HepG2 (cell line): ENCODE results near the gene ZNF416. TPM values are rescaled to one million over a fixed set of nuclear protein-coding genes. Genes with fewer than 3 reads are reported as not detected.

ENCODE experiments used
- CEBPG ChIP-seq: IDR thresholded peaks from 2 replicates; pipeline ENCODE4 v1.6.1; 2016
- PAX8 ChIP-seq: sonication (generic); formaldehyde crosslinking; IDR thresholded peaks from 2 replicates; pipeline ENCODE4 v1.8.0; 2022; ENCODE audit warnings: mild to moderate bottlenecking, missing genetic modification reagents, borderline replicate concordance
- RBAK ChIP-seq: sonication (generic); formaldehyde crosslinking; IDR thresholded peaks from 2 replicates; pipeline ENCODE4 v1.5.1; 2020; ENCODE audit warnings: mild to moderate bottlenecking, missing genetic modification reagents
- SALL2 ChIP-seq: sonication (generic); formaldehyde crosslinking; IDR thresholded peaks from 2 replicates; pipeline ENCODE4 v1.8.1; 2023; ENCODE audit warnings: mild to moderate bottlenecking, missing genetic modification reagents, inconsistent platforms
- SMYD3 ChIP-seq: sonication (generic); formaldehyde crosslinking; IDR thresholded peaks from 2 replicates; pipeline ENCODE4 v1.8.1; 2023; ENCODE audit warnings: mild to moderate bottlenecking, missing genetic modification reagents
- SNAI1 ChIP-seq: sonication (generic); formaldehyde crosslinking; IDR thresholded peaks from 2 replicates; pipeline ENCODE4 v1.5.0; 2020; ENCODE audit warnings: mild to moderate bottlenecking, missing genetic modification reagents, borderline replicate concordance
- SRF ChIP-seq: IDR thresholded peaks from 2 replicates; pipeline ENCODE4 v1.6.1; 2011; ENCODE audit warnings: mild to moderate bottlenecking, low read depth, low read length, moderate library complexity
- TCF7 ChIP-seq: sonication (generic); IDR thresholded peaks from 2 replicates; pipeline ENCODE4 v1.6.1; 2016; ENCODE audit warnings: antibody characterized with exemption, low read depth
- THRA ChIP-seq: sonication (generic); formaldehyde crosslinking; IDR thresholded peaks from 2 replicates; pipeline ENCODE4 v1.4.0; 2020; ENCODE audit warnings: missing genetic modification reagents, borderline replicate concordance
- ZFYVE20 ChIP-seq: sonication (generic); formaldehyde crosslinking; IDR thresholded peaks from 2 replicates; pipeline ENCODE4 v1.8.0; 2023; ENCODE audit warnings: low read depth, mild to moderate bottlenecking, moderate library complexity, missing genetic modification reagents, borderline replicate concordance
- ZMYM4 ChIP-seq: sonication (generic); formaldehyde crosslinking; IDR thresholded peaks from 2 replicates; pipeline ENCODE4 v1.8.1; 2023; ENCODE audit warnings: mild to moderate bottlenecking, missing genetic modification reagents
- ZNF230 ChIP-seq: sonication (generic); formaldehyde crosslinking; IDR thresholded peaks from 2 replicates; pipeline ENCODE4 v1.4.0; 2020; ENCODE audit warnings: mild to moderate bottlenecking, missing genetic modification reagents
- ZNF274 ChIP-seq: sonication (generic); formaldehyde crosslinking; IDR thresholded peaks from 2 replicates; pipeline ENCODE4 v1.5.1; 2020; ENCODE audit warnings: mild to moderate bottlenecking, missing genetic modification reagents
- ZNF335 ChIP-seq: sonication (generic); formaldehyde crosslinking; IDR thresholded peaks from 2 replicates; pipeline ENCODE4 v1.4.0; 2020; ENCODE audit warnings: missing genetic modification reagents
- ZNF382 ChIP-seq: sonication (generic); formaldehyde crosslinking; IDR thresholded peaks from 2 replicates; pipeline ENCODE4 v1.5.0; 2020; ENCODE audit warnings: missing genetic modification reagents, mild to moderate bottlenecking, borderline replicate concordance
- ZNF44 ChIP-seq: sonication (generic); formaldehyde crosslinking; IDR thresholded peaks from 2 replicates; pipeline ENCODE4 v1.5.1; 2020; ENCODE audit warnings: mild to moderate bottlenecking, missing genetic modification reagents
- ZNF557 ChIP-seq: sonication (generic); formaldehyde crosslinking; IDR thresholded peaks from 2 replicates; pipeline ENCODE4 v1.4.0; 2020; ENCODE audit warnings: missing genetic modification reagents
- ZNF577 ChIP-seq: sonication (generic); formaldehyde crosslinking; IDR thresholded peaks from 2 replicates; pipeline ENCODE4 v1.4.0; 2020; ENCODE audit warnings: mild to moderate bottlenecking, low read depth, missing genetic modification reagents, borderline replicate concordance
- ZNF766 ChIP-seq: sonication (generic); formaldehyde crosslinking; IDR thresholded peaks from 2 replicates; pipeline ENCODE4 v1.5.0; 2020; ENCODE audit warnings: missing genetic modification reagents, borderline replicate concordance
- polyA plus RNA-seq, 8 experiments: library from polyadenylated mRNA; depleted of rRNA in 3 of 8; stranded (reverse) in 7 of 8; unstranded in 1 of 8; fragments of >200 nt; fragmentation: Illumina TruSeq in 4 of 8; extraction: Trizol in 4 of 8; gene quantifications; 2 replicates each; pipeline versions ENCODE4 v1.2.1 to v1.2.3, GENCODE V29; 2011 to 2016; ENCODE audit warnings: low read depth in 4 of 8, missing spikeins in 1 of 8, mixed read lengths in 1 of 8; ENCODE audit not compliant: insufficient read depth in 1 of 8
- total RNA-seq, 5 experiments: library from RNA; depleted of rRNA; stranded (reverse); fragments of >200 nt; fragmentation: Illumina TruSeq; extraction: Trizol; gene quantifications; 2 replicates each; pipeline ENCODE4 v1.2.3, GENCODE V29; 2016; ENCODE audit warnings: low read depth in 1 of 5
- TF ChIP-seq, protein P1 (sequence below): sonication (generic); formaldehyde crosslinking; IDR thresholded peaks from 2 replicates; pipeline ENCODE4 v1.4.0; 2020; ENCODE audit warnings: missing genetic modification reagents
- TF ChIP-seq, protein P2 (sequence below): IDR thresholded peaks from 2 replicates; pipeline ENCODE4 v1.6.1; 2018; ENCODE audit warnings: missing genetic modification reagents, mild to moderate bottlenecking, missing compliant biosample characterization
- TF ChIP-seq, protein P3 (sequence below): sonication (generic); formaldehyde crosslinking; IDR thresholded peaks from 2 replicates; pipeline ENCODE4 v1.4.0; 2020; ENCODE audit warnings: missing genetic modification reagents
- TF ChIP-seq, protein P4 (sequence below): sonication (generic); formaldehyde crosslinking; IDR thresholded peaks from 2 replicates; pipeline ENCODE4 v1.8.0; 2022; ENCODE audit warnings: missing genetic modification reagents, low read depth, mild to moderate bottlenecking, borderline replicate concordance
- TF ChIP-seq, protein P5 (sequence below): sonication (generic); formaldehyde crosslinking; IDR thresholded peaks from 2 replicates; pipeline ENCODE4 v1.8.1; 2023; ENCODE audit warnings: mild to moderate bottlenecking, missing genetic modification reagents, borderline replicate concordance

ZNF416 gene
- total and polyA plus RNA-seq, 2 of the 13 experiments (the other 11 are each of a cell fraction or from before 2014, with no cell fraction given): 1.5 to 5.3 TPM

- peak; percentile 27; the same call in 1 of the 2 replicates for TF ChIP-seq SALL2 (CRISPR knock-in tag)
- no peak for TF ChIP-seq PAX8 (CRISPR knock-in tag)
- TF ChIP-seq, protein P1, sequence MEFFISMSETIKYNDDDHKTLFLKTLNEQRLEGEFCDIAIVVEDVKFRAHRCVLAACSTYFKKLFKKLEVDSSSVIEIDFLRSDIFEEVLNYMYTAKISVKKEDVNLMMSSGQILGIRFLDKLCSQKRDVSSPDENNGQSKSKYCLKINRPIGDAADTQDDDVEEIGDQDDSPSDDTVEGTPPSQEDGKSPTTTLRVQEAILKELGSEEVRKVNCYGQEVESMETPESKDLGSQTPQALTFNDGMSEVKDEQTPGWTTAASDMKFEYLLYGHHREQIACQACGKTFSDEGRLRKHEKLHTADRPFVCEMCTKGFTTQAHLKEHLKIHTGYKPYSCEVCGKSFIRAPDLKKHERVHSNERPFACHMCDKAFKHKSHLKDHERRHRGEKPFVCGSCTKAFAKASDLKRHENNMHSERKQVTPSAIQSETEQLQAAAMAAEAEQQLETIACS (CRISPR knock-in tag): no peak
- no peak for TF ChIP-seq ZNF557 (CRISPR knock-in tag)
- TF ChIP-seq, protein P2, sequence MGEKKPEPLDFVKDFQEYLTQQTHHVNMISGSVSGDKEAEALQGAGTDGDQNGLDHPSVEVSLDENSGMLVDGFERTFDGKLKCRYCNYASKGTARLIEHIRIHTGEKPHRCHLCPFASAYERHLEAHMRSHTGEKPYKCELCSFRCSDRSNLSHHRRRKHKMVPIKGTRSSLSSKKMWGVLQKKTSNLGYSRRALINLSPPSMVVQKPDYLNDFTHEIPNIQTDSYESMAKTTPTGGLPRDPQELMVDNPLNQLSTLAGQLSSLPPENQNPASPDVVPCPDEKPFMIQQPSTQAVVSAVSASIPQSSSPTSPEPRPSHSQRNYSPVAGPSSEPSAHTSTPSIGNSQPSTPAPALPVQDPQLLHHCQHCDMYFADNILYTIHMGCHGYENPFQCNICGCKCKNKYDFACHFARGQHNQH (CRISPR knock-in tag): no peak; the same call in 1 of the 2 replicates
- TF ChIP-seq ZNF274 (CRISPR knock-in tag): peak; percentile 95
- no peak for TF ChIP-seq ZNF382 (CRISPR knock-in tag)
- TF ChIP-seq ZNF766 (CRISPR knock-in tag): peak; percentile 50; the same call in 1 of the 2 replicates
- peak; percentile 46; the same call in 1 of the 2 replicates for TF ChIP-seq ZMYM4 (CRISPR knock-in tag)
- TF ChIP-seq SRF: no peak
- TF ChIP-seq, protein P3, sequence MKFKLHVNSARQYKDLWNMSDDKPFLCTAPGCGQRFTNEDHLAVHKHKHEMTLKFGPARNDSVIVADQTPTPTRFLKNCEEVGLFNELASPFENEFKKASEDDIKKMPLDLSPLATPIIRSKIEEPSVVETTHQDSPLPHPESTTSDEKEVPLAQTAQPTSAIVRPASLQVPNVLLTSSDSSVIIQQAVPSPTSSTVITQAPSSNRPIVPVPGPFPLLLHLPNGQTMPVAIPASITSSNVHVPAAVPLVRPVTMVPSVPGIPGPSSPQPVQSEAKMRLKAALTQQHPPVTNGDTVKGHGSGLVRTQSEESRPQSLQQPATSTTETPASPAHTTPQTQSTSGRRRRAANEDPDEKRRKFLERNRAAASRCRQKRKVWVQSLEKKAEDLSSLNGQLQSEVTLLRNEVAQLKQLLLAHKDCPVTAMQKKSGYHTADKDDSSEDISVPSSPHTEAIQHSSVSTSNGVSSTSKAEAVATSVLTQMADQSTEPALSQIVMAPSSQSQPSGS (CRISPR knock-in tag): peak; percentile 46; the same call in 1 of the 2 replicates
- no peak for TF ChIP-seq TCF7
- no peak for TF ChIP-seq RBAK (CRISPR knock-in tag)
- TF ChIP-seq SNAI1: no peak
- no peak for TF ChIP-seq ZNF335 (CRISPR knock-in tag)
- TF ChIP-seq ZNF230 (CRISPR knock-in tag): no peak
- peak; percentile 74; the same call in 1 of the 2 replicates for TF ChIP-seq ZNF44 (CRISPR knock-in tag)
- TF ChIP-seq, protein P4, sequence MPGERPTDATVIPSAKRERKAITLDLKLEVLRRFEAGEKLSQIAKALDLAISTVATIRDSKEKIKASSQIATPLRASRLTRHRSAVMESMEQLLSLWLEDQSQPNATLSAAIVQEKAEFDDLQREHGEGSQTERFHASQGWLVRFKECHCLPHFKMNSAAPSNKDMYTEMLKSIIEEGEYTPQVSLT (CRISPR knock-in tag): no peak
- TF ChIP-seq ZFYVE20: no peak
- TF ChIP-seq ZNF577 (CRISPR knock-in tag): no peak
- no peak for TF ChIP-seq THRA (CRISPR knock-in tag)
- no peak for TF ChIP-seq CEBPG
- TF ChIP-seq, protein P5, sequence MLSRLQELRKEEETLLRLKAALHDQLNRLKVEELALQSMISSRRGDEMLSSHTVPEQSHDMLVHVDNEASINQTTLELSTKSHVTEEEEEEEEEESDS (CRISPR knock-in tag): no peak
- TF ChIP-seq SMYD3 (CRISPR knock-in tag): peak; percentile 54; the same call in 1 of the 2 replicates
Measured at GRCh38 chr19:57599761-57600383, 21.2 kb upstream of the ZNF416 start, which contains the start of gene ZNF530 (continued).
